Esophagus squamous epithelium (tissue), 4 donors: ENCODE data around the gene KIAA1671.

Experiments used
- POLR2A ChIP-seq, 4 donors: fragments of 450-650 bp; IDR thresholded peaks; one replicate each; pipeline ENCODE4 v1.6.1; 2017; ENCODE audit warnings: antibody characterized with exemption in 4 of 4, mild to moderate bottlenecking in 4 of 4, moderate library complexity in 3 of 4
- TF ChIP-seq, protein P1 (sequence below), 6 experiments: fragments of 450-650 bp in 4 of 6; fragments of 200-600 bp in 2 of 6; sonication (generic) in 2 of 6; IDR thresholded peaks; one replicate each; pipeline ENCODE4 v1.5.1; 2016 to 2019; ENCODE audit warnings: antibody characterized with exemption in 6 of 6, mild to moderate bottlenecking in 4 of 6, moderate library complexity in 4 of 6

DNA sequence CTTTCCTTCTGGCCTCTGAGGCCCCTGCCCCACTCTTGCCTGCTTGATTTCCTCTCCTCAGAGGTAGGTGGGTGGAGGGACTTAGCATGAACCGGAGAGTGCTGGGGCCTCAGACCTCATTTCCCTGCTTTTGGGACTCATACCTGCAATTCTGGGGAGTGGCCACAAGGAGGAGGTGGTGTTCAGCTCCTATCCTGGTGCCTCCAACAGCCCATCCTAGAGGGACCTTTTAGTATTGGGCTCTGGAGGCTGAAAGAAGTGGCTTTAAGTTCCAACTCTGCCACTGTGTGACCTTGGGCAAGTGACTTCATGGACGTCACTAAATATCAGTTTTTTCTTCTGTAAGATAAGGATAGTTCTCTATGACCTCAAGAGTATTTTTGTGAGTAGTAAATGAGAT, 98.6 kb downstream of the KIAA1671 start:
- TF ChIP-seq, protein P1, sequence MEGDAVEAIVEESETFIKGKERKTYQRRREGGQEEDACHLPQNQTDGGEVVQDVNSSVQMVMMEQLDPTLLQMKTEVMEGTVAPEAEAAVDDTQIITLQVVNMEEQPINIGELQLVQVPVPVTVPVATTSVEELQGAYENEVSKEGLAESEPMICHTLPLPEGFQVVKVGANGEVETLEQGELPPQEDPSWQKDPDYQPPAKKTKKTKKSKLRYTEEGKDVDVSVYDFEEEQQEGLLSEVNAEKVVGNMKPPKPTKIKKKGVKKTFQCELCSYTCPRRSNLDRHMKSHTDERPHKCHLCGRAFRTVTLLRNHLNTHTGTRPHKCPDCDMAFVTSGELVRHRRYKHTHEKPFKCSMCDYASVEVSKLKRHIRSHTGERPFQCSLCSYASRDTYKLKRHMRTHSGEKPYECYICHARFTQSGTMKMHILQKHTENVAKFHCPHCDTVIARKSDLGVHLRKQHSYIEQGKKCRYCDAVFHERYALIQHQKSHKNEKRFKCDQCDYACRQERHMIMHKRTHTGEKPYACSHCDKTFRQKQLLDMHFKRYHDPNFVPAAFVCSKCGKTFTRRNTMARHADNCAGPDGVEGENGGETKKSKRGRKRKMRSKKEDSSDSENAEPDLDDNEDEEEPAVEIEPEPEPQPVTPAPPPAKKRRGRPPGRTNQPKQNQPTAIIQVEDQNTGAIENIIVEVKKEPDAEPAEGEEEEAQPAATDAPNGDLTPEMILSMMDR (IDR thresholded peaks at IDR 0.05), result peak in 2 of 6 experiments; percentile 14 to 55
- TF ChIP-seq POLR2A (IDR thresholded peaks at IDR 0.05), result no peak
